Liver (tissue), 9 donors: ENCODE results near the gene NOC2L. TPM values are rescaled to one million over a fixed set of nuclear protein-coding genes. Genes with fewer than 3 reads are reported as not detected.

Experiments used
- DNase-seq: peaks from one replicate; pipeline ENCODE4 v3.0.0-alpha.2; 2017; ENCODE audit warnings: low spot score
- H3K27ac ChIP-seq, 2 donors: one replicate each; pipeline ENCODE4 v1.7.0; 2013; ENCODE audit warnings: inconsistent platforms in 2 of 2, low read length in 2 of 2, control low read depth in 1 of 2, low read depth in 1 of 2, mild to moderate bottlenecking in 1 of 2
- H3K27me3 ChIP-seq, 4 donors: one replicate each; pipeline versions ENCODE4 v1.6.1 to v1.7.0; 2013; ENCODE audit warnings: low read length in 3 of 4, inconsistent platforms in 1 of 4, mild to moderate bottlenecking in 1 of 4, moderate library complexity in 1 of 4; ENCODE audit not compliant: control insufficient read depth in 4 of 4, insufficient read depth in 4 of 4
- H3K36me3 ChIP-seq, 4 donors: one replicate each; pipeline versions ENCODE4 v1.6.1 to v1.7.0; 2013; ENCODE audit warnings: low read length in 3 of 4, mild to moderate bottlenecking in 3 of 4, low read depth in 1 of 4, moderate library complexity in 1 of 4; ENCODE audit not compliant: control insufficient read depth in 4 of 4, insufficient read depth in 3 of 4
- H3K4me1 ChIP-seq, 4 donors: one replicate each; pipeline versions ENCODE4 v1.6.1 to v1.7.0; 2013; ENCODE audit warnings: low read length in 3 of 4, mild to moderate bottlenecking in 3 of 4, moderate library complexity in 1 of 4; ENCODE audit not compliant: control insufficient read depth in 4 of 4, insufficient read depth in 4 of 4
- H3K4me3 ChIP-seq, 3 donors: one replicate each; pipeline versions ENCODE4 v1.6.1 to v1.7.0; 2013; ENCODE audit warnings: low read length in 3 of 3, control low read depth in 1 of 3, low read depth in 1 of 3, mild to moderate bottlenecking in 1 of 3
- H3K9ac ChIP-seq, 2 donors: one replicate each; pipeline ENCODE4 v1.7.0; 2013; ENCODE audit warnings: low read length in 2 of 2, mild to moderate bottlenecking in 2 of 2, moderate library complexity in 2 of 2, control low read depth in 1 of 2, low read depth in 1 of 2
- H3K9me3 ChIP-seq, 4 donors: one replicate each; pipeline versions ENCODE4 v1.6.1 to v1.7.0; 2013; ENCODE audit warnings: low read length in 3 of 4; ENCODE audit not compliant: control insufficient read depth in 4 of 4
- EGR1 ChIP-seq, 2 donors: IDR thresholded peaks; 2 replicates each; pipeline ENCODE4 v1.6.1; 2016 to 2018; ENCODE audit warnings: antibody characterized with exemption in 2 of 2, low read depth in 2 of 2
- FOXA1 ChIP-seq: IDR thresholded peaks from 2 replicates; pipeline ENCODE4 v1.6.1; 2016; ENCODE audit warnings: antibody characterized with exemption
- HNF4G ChIP-seq: IDR thresholded peaks from 2 replicates; pipeline ENCODE4 v1.6.1; 2016; ENCODE audit warnings: antibody characterized with exemption
- RAD21 ChIP-seq, 2 donors: IDR thresholded peaks; 2 replicates each; pipeline ENCODE4 v1.6.1; 2016; ENCODE audit warnings: antibody characterized with exemption in 2 of 2, mild to moderate bottlenecking in 2 of 2
- TAF1 ChIP-seq: conservative IDR thresholded peaks from 2 replicates; pipeline ENCODE4 v1.6.1; 2016; ENCODE audit warnings: antibody characterized with exemption, mild to moderate bottlenecking
- YY1 ChIP-seq: IDR thresholded peaks from 2 replicates; pipeline ENCODE4 v1.6.1; 2016; ENCODE audit warnings: antibody characterized with exemption, mild to moderate bottlenecking
- WGBS: extraction: QIAGEN DNeasy Blood & Tissue Kit; methylation state at CpG from one replicate; pipeline ENCODE4 v1.1.7; 2013; 5-methylcytosine and 5-hydroxymethylcytosine counted together
- polyA plus RNA-seq, 2 donors: library from polyadenylated mRNA; stranded (reverse) in 1 of 2; unstranded in 1 of 2; fragments of 200-250 nt in 1 of 2; fragments of >200 nt in 1 of 2; fragmentation: Nextera tagmentation in 1 of 2; extraction: Ambion mirVana in 1 of 2; gene quantifications; one replicate each; pipeline versions ENCODE4 v1.2.1 to v1.2.3, GENCODE V29; 2013 to 2015
- total RNA-seq, 2 donors: library from RNA; depleted of rRNA; stranded (reverse); fragments of >200 nt; gene quantifications; one replicate each; pipeline ENCODE4 v1.2.3, GENCODE V29; 2014
- TF ChIP-seq, protein P1 (sequence below): IDR thresholded peaks from 2 replicates; pipeline ENCODE4 v1.6.1; 2016; ENCODE audit warnings: antibody characterized with exemption
- TF ChIP-seq, protein P2 (sequence below): IDR thresholded peaks from 2 replicates; pipeline ENCODE4 v1.6.1; 2016; ENCODE audit warnings: antibody characterized with exemption
- TF ChIP-seq, protein P3 (sequence below): fragments of 150-350 bp; IDR thresholded peaks from 2 replicates; pipeline ENCODE4 v1.5.1; 2017; ENCODE audit warnings: improper control_type of control experiment, low read depth, low read length; ENCODE audit not compliant: missing input control
- TF ChIP-seq, protein P4 (sequence below): IDR thresholded peaks from 2 replicates; pipeline ENCODE4 v1.6.1; 2016; ENCODE audit warnings: antibody characterized with exemption
- TF ChIP-seq, protein P5 (sequence below): IDR thresholded peaks from 2 replicates; pipeline ENCODE4 v1.6.1; 2016; ENCODE audit warnings: antibody characterized with exemption, mild to moderate bottlenecking
- donor health status: healthy.
- donor health status: healthy.
- donor health status: healthy.
- donor health status: healthy.
- donor health status: healthy.

The NOC2L gene
- total and polyA plus RNA-seq, 4 donors = 17.1 to 34.5 (median 30.0) TPM

DNA sequence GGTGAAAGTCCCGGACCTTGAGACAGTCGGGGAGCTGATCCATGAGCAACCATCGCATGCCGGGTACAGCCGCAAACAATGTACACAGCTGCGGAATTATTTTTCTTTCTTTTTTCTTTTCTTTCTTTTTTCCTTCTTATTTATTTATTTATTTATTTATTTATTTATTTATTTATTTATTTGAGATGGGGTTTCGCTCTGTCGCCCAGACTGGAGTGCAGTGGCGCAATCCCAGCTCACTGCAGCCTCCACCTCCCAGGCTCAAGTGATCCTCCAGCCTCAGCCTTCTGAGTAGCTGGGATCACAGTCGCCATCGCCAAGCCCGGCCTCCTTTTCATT, 25.4 kb upstream of the NOC2L start:
- 56% methylated on average over 12 of the region's 12 CpGs for WGBS
- H3K36me3 ChIP-seq = no peaks in the 10 kb centered on the region
- peaks cover 0 to 6% (median 2%) of the 10 kb centered on the region in 4 donors for H3K27me3 ChIP-seq
- TF ChIP-seq TAF1 = no peak
- TF ChIP-seq, protein P1, sequence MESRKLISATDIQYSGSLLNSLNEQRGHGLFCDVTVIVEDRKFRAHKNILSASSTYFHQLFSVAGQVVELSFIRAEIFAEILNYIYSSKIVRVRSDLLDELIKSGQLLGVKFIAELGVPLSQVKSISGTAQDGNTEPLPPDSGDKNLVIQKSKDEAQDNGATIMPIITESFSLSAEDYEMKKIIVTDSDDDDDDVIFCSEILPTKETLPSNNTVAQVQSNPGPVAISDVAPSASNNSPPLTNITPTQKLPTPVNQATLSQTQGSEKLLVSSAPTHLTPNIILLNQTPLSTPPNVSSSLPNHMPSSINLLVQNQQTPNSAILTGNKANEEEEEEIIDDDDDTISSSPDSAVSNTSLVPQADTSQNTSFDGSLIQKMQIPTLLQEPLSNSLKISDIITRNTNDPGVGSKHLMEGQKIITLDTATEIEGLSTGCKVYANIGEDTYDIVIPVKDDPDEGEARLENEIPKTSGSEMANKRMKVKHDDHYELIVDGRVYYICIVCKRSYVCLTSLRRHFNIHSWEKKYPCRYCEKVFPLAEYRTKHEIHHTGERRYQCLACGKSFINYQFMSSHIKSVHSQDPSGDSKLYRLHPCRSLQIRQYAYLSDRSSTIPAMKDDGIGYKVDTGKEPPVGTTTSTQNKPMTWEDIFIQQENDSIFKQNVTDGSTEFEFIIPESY = no peak
- no peak for TF ChIP-seq FOXA1
- TF ChIP-seq, protein P2, sequence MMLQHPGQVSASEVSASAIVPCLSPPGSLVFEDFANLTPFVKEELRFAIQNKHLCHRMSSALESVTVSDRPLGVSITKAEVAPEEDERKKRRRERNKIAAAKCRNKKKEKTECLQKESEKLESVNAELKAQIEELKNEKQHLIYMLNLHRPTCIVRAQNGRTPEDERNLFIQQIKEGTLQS = no peak
- TF ChIP-seq, protein P3, sequence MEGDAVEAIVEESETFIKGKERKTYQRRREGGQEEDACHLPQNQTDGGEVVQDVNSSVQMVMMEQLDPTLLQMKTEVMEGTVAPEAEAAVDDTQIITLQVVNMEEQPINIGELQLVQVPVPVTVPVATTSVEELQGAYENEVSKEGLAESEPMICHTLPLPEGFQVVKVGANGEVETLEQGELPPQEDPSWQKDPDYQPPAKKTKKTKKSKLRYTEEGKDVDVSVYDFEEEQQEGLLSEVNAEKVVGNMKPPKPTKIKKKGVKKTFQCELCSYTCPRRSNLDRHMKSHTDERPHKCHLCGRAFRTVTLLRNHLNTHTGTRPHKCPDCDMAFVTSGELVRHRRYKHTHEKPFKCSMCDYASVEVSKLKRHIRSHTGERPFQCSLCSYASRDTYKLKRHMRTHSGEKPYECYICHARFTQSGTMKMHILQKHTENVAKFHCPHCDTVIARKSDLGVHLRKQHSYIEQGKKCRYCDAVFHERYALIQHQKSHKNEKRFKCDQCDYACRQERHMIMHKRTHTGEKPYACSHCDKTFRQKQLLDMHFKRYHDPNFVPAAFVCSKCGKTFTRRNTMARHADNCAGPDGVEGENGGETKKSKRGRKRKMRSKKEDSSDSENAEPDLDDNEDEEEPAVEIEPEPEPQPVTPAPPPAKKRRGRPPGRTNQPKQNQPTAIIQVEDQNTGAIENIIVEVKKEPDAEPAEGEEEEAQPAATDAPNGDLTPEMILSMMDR = no peak
- TF ChIP-seq, protein P4, sequence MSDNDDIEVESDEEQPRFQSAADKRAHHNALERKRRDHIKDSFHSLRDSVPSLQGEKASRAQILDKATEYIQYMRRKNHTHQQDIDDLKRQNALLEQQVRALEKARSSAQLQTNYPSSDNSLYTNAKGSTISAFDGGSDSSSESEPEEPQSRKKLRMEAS = no peak
- TF ChIP-seq, protein P5, sequence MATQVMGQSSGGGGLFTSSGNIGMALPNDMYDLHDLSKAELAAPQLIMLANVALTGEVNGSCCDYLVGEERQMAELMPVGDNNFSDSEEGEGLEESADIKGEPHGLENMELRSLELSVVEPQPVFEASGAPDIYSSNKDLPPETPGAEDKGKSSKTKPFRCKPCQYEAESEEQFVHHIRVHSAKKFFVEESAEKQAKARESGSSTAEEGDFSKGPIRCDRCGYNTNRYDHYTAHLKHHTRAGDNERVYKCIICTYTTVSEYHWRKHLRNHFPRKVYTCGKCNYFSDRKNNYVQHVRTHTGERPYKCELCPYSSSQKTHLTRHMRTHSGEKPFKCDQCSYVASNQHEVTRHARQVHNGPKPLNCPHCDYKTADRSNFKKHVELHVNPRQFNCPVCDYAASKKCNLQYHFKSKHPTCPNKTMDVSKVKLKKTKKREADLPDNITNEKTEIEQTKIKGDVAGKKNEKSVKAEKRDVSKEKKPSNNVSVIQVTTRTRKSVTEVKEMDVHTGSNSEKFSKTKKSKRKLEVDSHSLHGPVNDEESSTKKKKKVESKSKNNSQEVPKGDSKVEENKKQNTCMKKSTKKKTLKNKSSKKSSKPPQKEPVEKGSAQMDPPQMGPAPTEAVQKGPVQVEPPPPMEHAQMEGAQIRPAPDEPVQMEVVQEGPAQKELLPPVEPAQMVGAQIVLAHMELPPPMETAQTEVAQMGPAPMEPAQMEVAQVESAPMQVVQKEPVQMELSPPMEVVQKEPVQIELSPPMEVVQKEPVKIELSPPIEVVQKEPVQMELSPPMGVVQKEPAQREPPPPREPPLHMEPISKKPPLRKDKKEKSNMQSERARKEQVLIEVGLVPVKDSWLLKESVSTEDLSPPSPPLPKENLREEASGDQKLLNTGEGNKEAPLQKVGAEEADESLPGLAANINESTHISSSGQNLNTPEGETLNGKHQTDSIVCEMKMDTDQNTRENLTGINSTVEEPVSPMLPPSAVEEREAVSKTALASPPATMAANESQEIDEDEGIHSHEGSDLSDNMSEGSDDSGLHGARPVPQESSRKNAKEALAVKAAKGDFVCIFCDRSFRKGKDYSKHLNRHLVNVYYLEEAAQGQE = no peak
- no peak for TF ChIP-seq YY1
- TF ChIP-seq HNF4G = no peak
- H3K4me3 ChIP-seq = no peak overlapping the region
- no peak for DNase-seq
- peaks cover 0 to 2% (median 0%) of the 10 kb centered on the region in 4 donors for H3K4me1 ChIP-seq
- no peak overlapping the region for H3K27ac ChIP-seq
- no peaks in the 10 kb centered on the region for H3K9me3 ChIP-seq
- H3K9ac ChIP-seq = no peak overlapping the region

DNA sequence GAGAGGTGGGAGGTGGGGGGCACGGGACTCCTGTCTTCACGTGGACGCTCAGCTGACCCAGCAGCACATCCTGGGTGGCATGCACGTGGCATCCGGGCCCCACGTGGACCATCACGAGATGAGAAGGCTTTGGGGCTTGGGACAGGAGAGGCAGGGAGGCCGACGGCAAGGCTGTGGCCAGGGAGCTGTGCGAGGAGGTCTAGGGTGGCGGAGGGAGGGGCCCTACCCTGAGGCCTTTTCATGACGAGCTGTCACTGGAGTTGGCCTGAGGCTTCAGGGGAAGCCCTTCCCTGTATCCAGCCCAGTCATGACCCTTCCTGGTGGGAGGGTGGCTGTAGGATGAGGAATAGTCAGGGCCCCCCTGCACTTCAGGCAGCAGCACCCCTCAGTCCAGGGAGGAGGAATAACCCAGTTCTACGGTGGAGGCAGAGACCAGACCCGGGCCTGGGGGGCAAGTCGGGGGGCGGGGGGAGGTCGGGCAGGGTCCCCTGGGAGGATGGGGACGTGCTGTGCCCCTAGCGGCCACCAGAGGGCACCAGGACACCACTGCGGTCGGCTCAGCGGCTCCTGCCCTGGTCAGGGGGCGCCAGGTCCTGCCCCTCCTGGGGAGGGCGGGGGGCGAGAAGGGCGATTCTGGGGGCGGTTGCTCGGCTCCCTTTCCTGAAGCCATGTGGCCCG, 24.9 kb upstream of the NOC2L start:
- TF ChIP-seq EGR1 (IDR thresholded peaks at IDR 0.05; ENCODE audit: low read depth in 2 of 2) = no peak
- TF ChIP-seq, protein P3 = peak; percentile 62
- peak; percentile 60 to 77 for TF ChIP-seq RAD21 (IDR thresholded peaks at IDR 0.05)
- Histone ChIP-seq H3K36me3 (no peaks in the 10 kb centered on the region), H3K9me3 (no peaks in the 10 kb centered on the region), H3K27ac (no peak overlapping the region), H3K4me1 (peaks cover 0 to 2% (median 0%) of the 10 kb centered on the region in 4 donors), H3K27me3 (peaks cover 0 to 6% (median 2%) of the 10 kb centered on the region in 4 donors), H3K9ac (no peak overlapping the region), H3K4me3 (no peak overlapping the region)
- 18% methylated on average over 29 of the region's 29 CpGs for WGBS
- DNase-seq = peak; percentile 67
